ENCODE measurements around the gene C5AR1.

C5AR1 gene

GRCh38 chr19:47371261-47371660, 61.6 kb downstream of the C5AR1 start:
- DNase-seq = no peak
